Spleen (tissue), 7 donors: ENCODE measurements around the gene RBP2.

Experiments used
- POLR2A ChIP-seq, 3 donors: fragments of 450-650 bp; IDR thresholded peaks; one replicate each; pipeline ENCODE4 v1.5.1; 2017; ENCODE audit warnings: antibody characterized with exemption in 3 of 3, mild to moderate bottlenecking in 1 of 3
- POLR2AphosphoS5 ChIP-seq, 3 donors: sonication (generic); formaldehyde crosslinking; IDR thresholded peaks; one replicate each; pipeline ENCODE4 v1.5.1; 2017; ENCODE audit warnings: antibody characterized with exemption in 3 of 3
- TF ChIP-seq, protein P1 (sequence below), 11 experiments: fragments of 200-600 bp in 7 of 11; fragments of 450-650 bp in 4 of 11; sonication (generic) in 4 of 11; IDR thresholded peaks in 8 of 11; conservative IDR thresholded peaks in 3 of 11; 1 replicate in 7 of 11; 2 replicates in 4 of 11; pipeline versions ENCODE4 v1.4.0 to v1.8.0; 2016 to 2021; ENCODE audit warnings: antibody characterized with exemption in 11 of 11, inconsistent platforms in 4 of 11, mild to moderate bottlenecking in 1 of 11
- donor health status: DM: no; HTN: no; CAD: no; lungs with moderate emphysema.
- donor health status: DM: no; HTN: no; CAD: no.
- donor health status: DM: no; HTN: no; CAD: no.

DNA sequence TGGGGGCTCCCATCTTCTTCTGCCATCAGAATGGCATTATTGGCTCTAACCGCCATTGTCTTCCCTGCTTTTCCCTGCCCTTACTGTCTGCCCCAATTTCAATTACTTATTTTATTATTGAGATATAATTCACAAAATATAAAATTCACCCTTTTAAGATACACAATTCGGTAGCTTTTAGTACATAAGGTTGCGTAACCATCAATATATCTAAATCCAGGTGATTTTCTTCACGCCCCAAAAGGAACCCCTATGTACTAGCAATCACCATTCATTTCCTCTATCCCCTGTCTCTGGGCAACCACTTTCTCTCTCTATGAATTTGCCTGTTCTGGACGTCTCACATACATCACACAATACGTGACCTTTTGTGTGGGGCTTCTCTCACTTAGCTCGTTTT, 18.0 kb downstream of the RBP2 start:
- TF ChIP-seq, protein P1, sequence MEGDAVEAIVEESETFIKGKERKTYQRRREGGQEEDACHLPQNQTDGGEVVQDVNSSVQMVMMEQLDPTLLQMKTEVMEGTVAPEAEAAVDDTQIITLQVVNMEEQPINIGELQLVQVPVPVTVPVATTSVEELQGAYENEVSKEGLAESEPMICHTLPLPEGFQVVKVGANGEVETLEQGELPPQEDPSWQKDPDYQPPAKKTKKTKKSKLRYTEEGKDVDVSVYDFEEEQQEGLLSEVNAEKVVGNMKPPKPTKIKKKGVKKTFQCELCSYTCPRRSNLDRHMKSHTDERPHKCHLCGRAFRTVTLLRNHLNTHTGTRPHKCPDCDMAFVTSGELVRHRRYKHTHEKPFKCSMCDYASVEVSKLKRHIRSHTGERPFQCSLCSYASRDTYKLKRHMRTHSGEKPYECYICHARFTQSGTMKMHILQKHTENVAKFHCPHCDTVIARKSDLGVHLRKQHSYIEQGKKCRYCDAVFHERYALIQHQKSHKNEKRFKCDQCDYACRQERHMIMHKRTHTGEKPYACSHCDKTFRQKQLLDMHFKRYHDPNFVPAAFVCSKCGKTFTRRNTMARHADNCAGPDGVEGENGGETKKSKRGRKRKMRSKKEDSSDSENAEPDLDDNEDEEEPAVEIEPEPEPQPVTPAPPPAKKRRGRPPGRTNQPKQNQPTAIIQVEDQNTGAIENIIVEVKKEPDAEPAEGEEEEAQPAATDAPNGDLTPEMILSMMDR (IDR thresholded peaks at IDR 0.05 in 8 of 11, conservative IDR thresholded peaks at IDR 0.05 in 3 of 11) = no peak
- TF ChIP-seq POLR2A (IDR thresholded peaks at IDR 0.05) = no peak
- no peak for TF ChIP-seq POLR2AphosphoS5 (IDR thresholded peaks at IDR 0.05)
